HG03565 (cell line): ENCODE data around the gene STRIP1.
"Not testable (repeated sequence)": the region's sequence is repeated elsewhere in the genome, so short reads cannot be mapped to it uniquely, and the experiment has no call there.

Experiments used
- ATAC-seq: cut with Tn5 transposase; IDR thresholded peaks from one replicate; pipeline ENCODE4 v1.9.1; 2021; ENCODE audit warnings: mild to moderate bottlenecking, moderate library complexity; ENCODE audit not compliant: unreplicated experiment

Gene STRIP1

GRCh38 chr1:110008971-110009565, 25.4 kb upstream of the STRIP1 start:
- no peak for ATAC-seq

GRCh38 chr1:110011527-110012041, 22.8 kb upstream of the STRIP1 start:
- ATAC-seq: peak; percentile 93

GRCh38 chr1:110012100-110012780, 22.2 kb upstream of the STRIP1 start:
- ATAC-seq: peak; percentile 38

GRCh38 chr1:110017792-110018191, 16.6 kb upstream of the STRIP1 start:
- no peak for ATAC-seq

GRCh38 chr1:110018396-110018795, 16.0 kb upstream of the STRIP1 start:
- no peak for ATAC-seq

GRCh38 chr1:110019770-110020169, 14.7 kb upstream of the STRIP1 start:
- no peak for ATAC-seq

GRCh38 chr1:110021285-110021684, 13.1 kb upstream of the STRIP1 start:
- ATAC-seq: no peak

GRCh38 chr1:110024613-110025012, 9.8 kb upstream of the STRIP1 start:
- ATAC-seq: no peak

- not testable (repeated sequence) for ATAC-seq
Measured at GRCh38 chr1:110030687-110031086, 3.7 kb upstream of the STRIP1 start.

- no peak for ATAC-seq
Measured at GRCh38 chr1:110032327-110032726, 2.1 kb upstream of the STRIP1 start.

- ATAC-seq: no peak
Measured at GRCh38 chr1:110033421-110033820, 1.0 kb upstream of the STRIP1 start.

- no peak for ATAC-seq
Measured at GRCh38 chr1:110034040-110034450, 379 bp upstream of the STRIP1 start.

GRCh38 chr1:110035236-110035752, 870 bp downstream of the STRIP1 start:
- ATAC-seq: no peak

- ATAC-seq: no peak
Measured at GRCh38 chr1:110038271-110038670, 3.8 kb downstream of the STRIP1 start.

- ATAC-seq: no peak
Measured at GRCh38 chr1:110039641-110040040, 5.2 kb downstream of the STRIP1 start.

- no peak for ATAC-seq
Measured at GRCh38 chr1:110040548-110040947, 6.1 kb downstream of the STRIP1 start.

GRCh38 chr1:110043016-110043415, 8.6 kb downstream of the STRIP1 start:
- ATAC-seq: no peak

- no peak for ATAC-seq
Measured at GRCh38 chr1:110047463-110047862, 13.0 kb downstream of the STRIP1 start.

- no peak for ATAC-seq
Measured at GRCh38 chr1:110048240-110048639, 13.8 kb downstream of the STRIP1 start.

GRCh38 chr1:110048923-110049601, 14.6 kb downstream of the STRIP1 start:
- ATAC-seq: no peak

GRCh38 chr1:110049801-110050601, 15.6 kb downstream of the STRIP1 start:
- no peak for ATAC-seq
